Hepatocyte (in vitro differentiated cells): ENCODE data around the gene EXOC4. TPM values are rescaled to one million over a fixed set of nuclear protein-coding genes. Genes with fewer than 3 reads are reported as not detected.
A peak's percentile ranks its signal among the peaks of the same experiment; 100 is the strongest.

Source experiments
- DNase-seq: peaks from one replicate; pipeline ENCODE4 v3.0.0-alpha.2; 2016; ENCODE audit warnings: low spot score
- H2AFZ ChIP-seq: fragments of 200-600 bp; sonication (generic); 2 replicates; pipeline ENCODE4 v1.6.0; 2016; ENCODE audit warnings: antibody characterized with exemption, mild to moderate bottlenecking
- H3K27ac ChIP-seq: fragments of 200-600 bp; sonication (generic); 2 replicates; pipeline ENCODE4 v1.5.1; 2016; ENCODE audit warnings: mild to moderate bottlenecking
- H3K27me3 ChIP-seq: fragments of 200-600 bp; sonication (generic); 2 replicates; pipeline ENCODE4 v1.6.1; 2016
- H3K36me3 ChIP-seq: fragments of 200-600 bp; sonication (generic); replicated peaks from 2 replicates; pipeline ENCODE4 v1.5.1; 2016; ENCODE audit warnings: low read depth; ENCODE audit not compliant: insufficient read depth
- H3K4me1 ChIP-seq: fragments of 200-600 bp; sonication (generic); 2 replicates; pipeline ENCODE4 v1.5.1; 2016; ENCODE audit warnings: mild to moderate bottlenecking, moderate library complexity; ENCODE audit not compliant: insufficient read depth
- H3K4me2 ChIP-seq: fragments of 200-600 bp; sonication (generic); 2 replicates; pipeline ENCODE4 v1.6.0; 2016
- H3K4me3 ChIP-seq: fragments of 200-600 bp; sonication (generic); 2 replicates; pipeline ENCODE4 v1.5.1; 2016; ENCODE audit warnings: mild to moderate bottlenecking
- H3K79me2 ChIP-seq: fragments of 200-600 bp; sonication (generic); 2 replicates; pipeline ENCODE4 v1.6.0; 2017; ENCODE audit warnings: mild to moderate bottlenecking
- H3K9me2 ChIP-seq: fragments of 200-600 bp; sonication (generic); replicated peaks from 2 replicates; pipeline ENCODE4 v1.6.0; 2017; ENCODE audit warnings: mild to moderate bottlenecking; ENCODE audit not compliant: insufficient read depth
- H3K9me3 ChIP-seq: fragments of 200-600 bp; sonication (generic); 2 replicates; pipeline ENCODE4 v1.5.1; 2016; ENCODE audit warnings: low read depth, mild to moderate bottlenecking
- H4K20me1 ChIP-seq: fragments of 200-600 bp; sonication (generic); 2 replicates; pipeline ENCODE4 v1.6.0; 2016; ENCODE audit warnings: mild to moderate bottlenecking; ENCODE audit not compliant: insufficient read depth, poor library complexity, severe bottlenecking
- CTCF ChIP-seq: fragments of 200-600 bp; sonication (generic); IDR thresholded peaks from 2 replicates; pipeline ENCODE4 v1.5.1; 2016; ENCODE audit warnings: antibody characterized with exemption, mild to moderate bottlenecking; ENCODE audit not compliant: poor library complexity
- EZH2 ChIP-seq: fragments of 200-600 bp; sonication (generic); IDR thresholded peaks from 2 replicates; pipeline ENCODE4 v1.6.1; 2016; ENCODE audit warnings: antibody characterized with exemption, mild to moderate bottlenecking, borderline replicate concordance
- EZH2phosphoT487 ChIP-seq: fragments of 200-600 bp; sonication (generic); IDR thresholded peaks from one replicate; pipeline ENCODE4 v1.6.1; 2018; ENCODE audit warnings: antibody characterized with exemption, mild to moderate bottlenecking, low read depth, moderate library complexity; ENCODE audit not compliant: unreplicated experiment, severe bottlenecking
- WGBS: methylation state at CpG from one replicate; pipeline ENCODE4 v1.1.6; 2016; ENCODE audit warnings: low lambda C conversion rate; ENCODE audit errors: missing lambda C conversion rate; 5-methylcytosine and 5-hydroxymethylcytosine counted together
- polyA plus RNA-seq: library from polyadenylated mRNA; unstranded; fragments of >200 nt; fragmentation: Nextera tagmentation; extraction: Ambion mirVana; gene quantifications from 2 replicates; pipeline ENCODE4 v1.2.1, GENCODE V29; 2016
- total RNA-seq: library from RNA; depleted of rRNA; stranded (reverse); fragments of >200 nt; gene quantifications from 2 replicates; pipeline ENCODE4 v1.2.3, GENCODE V29; 2014

Gene EXOC4
- total and polyA plus RNA-seq, 2 experiments from 2014 or later: 34.8 to 56.1 TPM

GRCh38 chr7:133246558-133246957, 6.3 kb upstream of the EXOC4 start:
- DNase-seq: no peak
- no peak overlapping the region for H2AFZ ChIP-seq
- H3K79me2 ChIP-seq: no peaks in the 10 kb centered on the region
- H3K9me3 ChIP-seq: no peaks in the 10 kb centered on the region
- H3K27ac ChIP-seq: no peak overlapping the region
- no peak overlapping the region for H3K4me3 ChIP-seq
- WGBS: 89% methylated on average over 2 of the region's 2 CpGs
- H3K27me3 ChIP-seq: no peaks in the 10 kb centered on the region
- H3K4me2 ChIP-seq: no peak overlapping the region
- no peaks in the 10 kb centered on the region for H3K36me3 ChIP-seq
- H3K9me2 ChIP-seq: no peaks in the 10 kb centered on the region
- TF ChIP-seq EZH2 (no peak), CTCF (no peak), EZH2phosphoT487 (no peak)
- H4K20me1 ChIP-seq: no peaks in the 10 kb centered on the region
- H3K4me1 ChIP-seq: no peaks in the 10 kb centered on the region

- no peak overlapping the region for H3K4me3 ChIP-seq
- H2AFZ ChIP-seq: no peak overlapping the region
- H4K20me1 ChIP-seq: no peaks in the 10 kb centered on the region
- H3K9me2 ChIP-seq: no peaks in the 10 kb centered on the region
- H3K79me2 ChIP-seq: peaks cover 7% of the 10 kb centered on the region
- H3K27ac ChIP-seq: no peak overlapping the region
- H3K27me3 ChIP-seq: no peaks in the 10 kb centered on the region
- H3K9me3 ChIP-seq: no peaks in the 10 kb centered on the region
- TF ChIP-seq EZH2: no peak
- TF ChIP-seq EZH2phosphoT487: no peak
- TF ChIP-seq CTCF: no peak
- H3K4me2 ChIP-seq: no peak overlapping the region
- 98% methylated on average over 2 of the region's 2 CpGs for WGBS
- H3K4me1 ChIP-seq: peaks cover 4% of the 10 kb centered on the region
- DNase-seq: no peak
- H3K36me3 ChIP-seq: no peaks in the 10 kb centered on the region
Measured at GRCh38 chr7:133248901-133249300, 4.0 kb upstream of the EXOC4 start.

GRCh38 chr7:133252506-133252857, 396 bp upstream of the EXOC4 start:
- 67% methylated on average over 3 of the region's 3 CpGs for WGBS
- H3K27ac ChIP-seq: no peak overlapping the region
- H4K20me1 ChIP-seq: no peaks in the 10 kb centered on the region
- peaks cover 12% of the 10 kb centered on the region for H3K4me1 ChIP-seq
- peak overlapping the region; percentile 22 for H2AFZ ChIP-seq
- peak overlapping the region; percentile 22 for H3K4me2 ChIP-seq
- no peaks in the 10 kb centered on the region for H3K36me3 ChIP-seq
- no peaks in the 10 kb centered on the region for H3K9me3 ChIP-seq
- H3K9me2 ChIP-seq: no peaks in the 10 kb centered on the region
- peaks cover 43% of the 10 kb centered on the region for H3K79me2 ChIP-seq
- H3K27me3 ChIP-seq: no peaks in the 10 kb centered on the region
- TF ChIP-seq EZH2 (no peak), CTCF (no peak), EZH2phosphoT487 (no peak)
- H3K4me3 ChIP-seq: no peak overlapping the region
- no peak for DNase-seq

DNA sequence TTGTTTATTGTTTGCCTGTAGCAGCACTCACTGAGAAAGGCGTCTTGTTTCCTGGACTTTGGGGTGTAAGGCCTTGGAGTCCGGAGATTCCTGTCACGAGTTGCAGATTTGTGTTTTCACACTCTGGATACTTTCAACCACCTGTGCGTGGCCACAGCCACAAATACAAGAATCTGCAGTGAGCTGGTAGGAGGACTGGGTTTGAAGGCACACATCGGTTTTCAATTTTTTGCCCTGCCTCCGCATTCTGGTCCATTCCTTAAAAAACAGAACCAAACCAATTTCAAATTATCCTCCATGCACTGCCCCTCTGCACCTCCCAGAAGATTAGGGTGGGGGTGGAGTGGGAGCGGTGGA, 619 bp downstream of the EXOC4 start:
- H3K27ac ChIP-seq: peak overlapping the region; percentile 80
- H3K4me1 ChIP-seq: peaks cover 12% of the 10 kb centered on the region
- peak; percentile 41 for DNase-seq
- H3K9me3 ChIP-seq: no peaks in the 10 kb centered on the region
- TF ChIP-seq CTCF (no peak), EZH2 (no peak), EZH2phosphoT487 (no peak)
- no peaks in the 10 kb centered on the region for H3K27me3 ChIP-seq
- H2AFZ ChIP-seq: peak overlapping the region; percentile 93
- H3K4me2 ChIP-seq: peak overlapping the region; percentile 86
- H3K36me3 ChIP-seq: no peaks in the 10 kb centered on the region
- H3K4me3 ChIP-seq: peak overlapping the region; percentile 63
- H3K9me2 ChIP-seq: no peaks in the 10 kb centered on the region
- H3K79me2 ChIP-seq: peaks cover 52% of the 10 kb centered on the region
- WGBS: 8% methylated on average over 7 of the region's 7 CpGs
- no peaks in the 10 kb centered on the region for H4K20me1 ChIP-seq
